H9 (cell line): ENCODE measurements around the gene PMF1. TPM values are rescaled to one million over a fixed set of nuclear protein-coding genes. Genes with fewer than 3 reads are reported as not detected.
"Not testable (repeated sequence)": the region's sequence is repeated elsewhere in the genome, so short reads cannot be mapped to it uniquely, and the experiment has no call there.

Experiments used
- DNase-seq: peaks from one replicate; pipeline ENCODE4 v3.0.0-alpha.2; 2017
- H2AFZ ChIP-seq: one replicate; pipeline ENCODE4 v1.6.1; 2013; ENCODE audit warnings: mild to moderate bottlenecking, low read length, control low read depth, moderate library complexity
- H2AK5ac ChIP-seq: 2 replicates; pipeline ENCODE4 v1.6.1; 2013; ENCODE audit warnings: low read length, control low read depth, mixed read lengths; ENCODE audit not compliant: insufficient read length
- H2BK120ac ChIP-seq: one replicate; pipeline ENCODE4 v1.6.1; 2013; ENCODE audit warnings: low read depth, mild to moderate bottlenecking, low read length, control low read depth, inconsistent platforms; ENCODE audit not compliant: poor library complexity, severe bottlenecking
- H2BK12ac ChIP-seq: 2 replicates; pipeline ENCODE4 v1.6.1; 2013; ENCODE audit warnings: low read length, control low read depth, mixed read lengths, low read depth; ENCODE audit not compliant: insufficient read length
- H2BK15ac ChIP-seq: 2 replicates; pipeline ENCODE4 v1.6.1; 2013; ENCODE audit warnings: low read depth, low read length, control low read depth
- H2BK20ac ChIP-seq: one replicate; pipeline ENCODE4 v1.6.1; 2013; ENCODE audit warnings: low read depth, mild to moderate bottlenecking, low read length, control low read depth, inconsistent platforms; ENCODE audit not compliant: poor library complexity, severe bottlenecking
- H2BK5ac ChIP-seq: 2 replicates; pipeline ENCODE4 v1.6.1; 2013; ENCODE audit warnings: low read length, control low read depth, mixed read lengths; ENCODE audit not compliant: insufficient read length
- H3K14ac ChIP-seq: 2 replicates; pipeline ENCODE4 v1.6.1; 2013; ENCODE audit warnings: low read length, control low read depth; ENCODE audit not compliant: insufficient read depth
- H3K18ac ChIP-seq: 2 replicates; pipeline ENCODE4 v1.6.1; 2013; ENCODE audit warnings: low read depth, mild to moderate bottlenecking, mixed read lengths, low read length, control low read depth; ENCODE audit not compliant: insufficient read length
- H3K23ac ChIP-seq: 2 replicates; pipeline ENCODE4 v1.6.1; 2013; ENCODE audit warnings: low read length, control low read depth, mixed read lengths, low read depth; ENCODE audit not compliant: insufficient read length
- H3K23me2 ChIP-seq: 2 replicates; pipeline ENCODE4 v1.6.1; 2013; ENCODE audit warnings: low read depth, mild to moderate bottlenecking, mixed read lengths, low read length, control low read depth; ENCODE audit not compliant: insufficient read length, poor library complexity, severe bottlenecking
- H3K27ac ChIP-seq: 2 replicates; pipeline ENCODE4 v1.5.1; 2013; ENCODE audit warnings: low read length, control low read depth, mixed read lengths, low read depth; ENCODE audit not compliant: insufficient read length
- H3K27me3 ChIP-seq: 2 replicates; pipeline ENCODE4 v1.6.1; 2013; ENCODE audit warnings: low read length, control low read depth, inconsistent platforms; ENCODE audit not compliant: insufficient read depth
- H3K4ac ChIP-seq: 2 replicates; pipeline ENCODE4 v1.6.1; 2013; ENCODE audit warnings: low read depth, mild to moderate bottlenecking, control low read depth, inconsistent platforms, low read length, moderate library complexity
- H3K4me1 ChIP-seq: 2 replicates; pipeline ENCODE4 v1.6.1; 2013; ENCODE audit warnings: low read length, control low read depth, inconsistent platforms; ENCODE audit not compliant: insufficient read depth
- H3K4me2 ChIP-seq: 2 replicates; pipeline ENCODE4 v1.6.1; 2013; ENCODE audit warnings: low read length, control low read depth, mixed read lengths; ENCODE audit not compliant: insufficient read length, insufficient read depth
- H3K56ac ChIP-seq: 2 replicates; pipeline ENCODE4 v1.6.1; 2013; ENCODE audit warnings: low read depth, mild to moderate bottlenecking, mixed read lengths, low read length, control low read depth; ENCODE audit not compliant: insufficient read length
- H3K79me1 ChIP-seq: 2 replicates; pipeline ENCODE4 v1.6.1; 2013; ENCODE audit warnings: low read depth, mild to moderate bottlenecking, moderate library complexity, low read length, control low read depth, inconsistent platforms; ENCODE audit not compliant: insufficient read depth, poor library complexity, severe bottlenecking
- H3K79me2 ChIP-seq: 2 replicates; pipeline ENCODE4 v1.6.1; 2013; ENCODE audit warnings: low read length, control low read depth, inconsistent platforms; ENCODE audit not compliant: insufficient read depth
- H3K9ac ChIP-seq: 2 replicates; pipeline ENCODE4 v1.6.1; 2013; ENCODE audit warnings: low read length, control low read depth, mixed read lengths; ENCODE audit not compliant: insufficient read length; ENCODE audit errors: extremely low read depth
- H3K9me3 ChIP-seq: one replicate; pipeline ENCODE4 v1.6.1; 2013; ENCODE audit warnings: low read depth, low read length, inconsistent platforms; ENCODE audit not compliant: control insufficient read depth
- H3T11ph ChIP-seq: one replicate; pipeline ENCODE4 v1.6.1; 2013; ENCODE audit warnings: mild to moderate bottlenecking, low read length, control low read depth, inconsistent platforms
- H4K20me1 ChIP-seq: one replicate; pipeline ENCODE4 v1.6.1; 2013; ENCODE audit not compliant: control insufficient read depth, insufficient read length, insufficient read depth
- H4K5ac ChIP-seq: 2 replicates; pipeline ENCODE4 v1.6.1; 2013; ENCODE audit warnings: low read depth, mild to moderate bottlenecking, mixed read lengths, low read length, control low read depth; ENCODE audit not compliant: insufficient read length
- H4K8ac ChIP-seq: replicated peaks from 2 replicates; pipeline ENCODE4 v1.6.1; 2013; ENCODE audit warnings: low read length, control low read depth, mixed read lengths, low read depth; ENCODE audit not compliant: insufficient read length
- H4K91ac ChIP-seq: 2 replicates; pipeline ENCODE4 v1.6.1; 2013; ENCODE audit warnings: low read depth, mild to moderate bottlenecking, moderate library complexity, mixed read lengths, low read length, control low read depth; ENCODE audit not compliant: insufficient read length
- H3K27ac Mint-ChIP-seq, 3 experiments: 2 replicates in 2 of 3; 3 replicates in 1 of 3; pipeline ENCODE4 v1.8.0; 2020 to 2021; ENCODE audit warnings: mixed read lengths in 3 of 3, mild to moderate bottlenecking in 1 of 3, moderate library complexity in 1 of 3
- H3K27me3 Mint-ChIP-seq: 2 replicates; pipeline ENCODE4 v1.8.0; 2021; ENCODE audit warnings: low read depth, mild to moderate bottlenecking, moderate library complexity, mixed read lengths
- H3K36me3 Mint-ChIP-seq, 3 experiments: 2 replicates in 2 of 3; 3 replicates in 1 of 3; pipeline ENCODE4 v1.8.0; 2020 to 2021; ENCODE audit warnings: low read depth in 3 of 3, mixed read lengths in 3 of 3; ENCODE audit not compliant: insufficient read depth in 1 of 3
- H3K4me1 Mint-ChIP-seq, 2 experiments: 2 replicates each; pipeline ENCODE4 v1.8.0; 2020; ENCODE audit warnings: mixed read lengths in 2 of 2
- H3K4me3 Mint-ChIP-seq, 2 experiments: 2 replicates in 1 of 2; 3 replicates in 1 of 2; pipeline ENCODE4 v1.8.0; 2020 to 2021; ENCODE audit warnings: mild to moderate bottlenecking in 2 of 2, mixed read lengths in 2 of 2, moderate library complexity in 1 of 2
- H3K9me3 Mint-ChIP-seq, 2 experiments: 2 replicates in 1 of 2; 3 replicates in 1 of 2; pipeline ENCODE4 v1.8.0; 2020; ENCODE audit warnings: mild to moderate bottlenecking in 2 of 2, mixed read lengths in 2 of 2, moderate library complexity in 1 of 2
- WGBS: extraction: QIAGEN DNeasy Blood & Tissue Kit; methylation state at CpG from one replicate; pipeline ENCODE4 v1.1.7; 2013; ENCODE audit warnings: missing lambda C conversion rate, low lambda C conversion rate, mixed read lengths; ENCODE audit not compliant: insufficient read length; ENCODE audit errors: extremely low coverage; 5-methylcytosine and 5-hydroxymethylcytosine counted together
- total RNA-seq: library from RNA; stranded (reverse); gene quantifications from 2 replicates; pipeline ENCODE4 v1.2.1, GENCODE V29; 2021

PMF1 gene
- total RNA-seq, 1 experiment from 2014 or later, result 136 TPM

- peak overlapping the region; percentile 10 to 22 for H3K4me3 Mint-ChIP-seq
- H3K4me2 ChIP-seq, result peak overlapping the region; percentile 42
- H3K27ac ChIP-seq, result peak overlapping the region; percentile 96
Measured at GRCh38 chr1:156182010-156182779, 30.6 kb upstream of the PMF1 start.

GRCh38 chr1:156186347-156187177, 26.2 kb upstream of the PMF1 start:
- H2BK120ac ChIP-seq, H3K79me2 ChIP-seq, H2BK15ac ChIP-seq, H3K27ac ChIP-seq, H3K79me1 ChIP-seq, H4K8ac ChIP-seq, H3K27me3 ChIP-seq, H2AK5ac ChIP-seq, H3K27me3 Mint-ChIP-seq, H4K5ac ChIP-seq, H3K4me2 ChIP-seq, H3K4me1 ChIP-seq, H3K56ac ChIP-seq, H2BK5ac ChIP-seq, DNase-seq, H3K9ac ChIP-seq, H3K27ac Mint-ChIP-seq, H2BK12ac ChIP-seq, H4K91ac ChIP-seq, H3K14ac ChIP-seq, H3K4ac ChIP-seq, H3K4me3 Mint-ChIP-seq, H3K18ac ChIP-seq, H4K20me1 ChIP-seq, H3T11ph ChIP-seq, H2BK20ac ChIP-seq, H3K23ac ChIP-seq, H3K23me2 ChIP-seq, H2AFZ ChIP-seq: not testable (repeated sequence)
- peaks cover 7 to 36% (median 21%) of the 10 kb centered on the region in 3 experiments for H3K36me3 Mint-ChIP-seq
- peaks cover 11% of the 10 kb centered on the region for H3K9me3 ChIP-seq
- peaks cover 16 to 23% of the 10 kb centered on the region in 2 experiments for H3K4me1 Mint-ChIP-seq
- no CpG with 5 or more reads among the region's 2 CpGs for WGBS
- H3K9me3 Mint-ChIP-seq, result peaks cover 22 to 26% of the 10 kb centered on the region in 2 experiments

More at GRCh38 chr1:156182010-156182779, 30.6 kb upstream of the PMF1 start:
- H4K8ac ChIP-seq, H2BK120ac ChIP-seq, H4K91ac ChIP-seq, H3K23me2 ChIP-seq, H2AFZ ChIP-seq, H3K9me3 ChIP-seq, DNase-seq, H3K4ac ChIP-seq, H3K27me3 ChIP-seq, H3K79me2 ChIP-seq, H3K4me1 ChIP-seq, H3K79me1 ChIP-seq, H3K23ac ChIP-seq, H3T11ph ChIP-seq, H2BK20ac ChIP-seq, H4K20me1 ChIP-seq, H2AK5ac ChIP-seq, H3K9me3 Mint-ChIP-seq, H3K27me3 Mint-ChIP-seq, H2BK15ac ChIP-seq, H3K9ac ChIP-seq, H3K56ac ChIP-seq, H3K14ac ChIP-seq, H4K5ac ChIP-seq: not testable (repeated sequence)
- Mint-ChIP-seq H3K27ac (peak overlapping the region; percentile 75 to 96 (median 91)), H3K4me1 (peaks cover 36 to 55% of the 10 kb centered on the region in 2 experiments), H3K36me3 (peaks cover 7 to 31% (median 16%) of the 10 kb centered on the region in 3 experiments)
- no CpG with 5 or more reads among the region's 12 CpGs for WGBS
- Histone ChIP-seq H2BK5ac (peak overlapping the region; percentile 80), H3K18ac (peak overlapping the region; percentile 74), H2BK12ac (peak overlapping the region; percentile 80)
